Gastroesophageal sphincter (tissue), 4 donors: ENCODE data around the gene SRSF9. TPM values are rescaled to one million over a fixed set of nuclear protein-coding genes. Genes with fewer than 3 reads are reported as not detected.
"Not testable (repeated sequence)": the region's sequence is repeated elsewhere in the genome, so short reads cannot be mapped to it uniquely, and the experiment has no call there.

Experiments used
- ATAC-seq: fragments of 150-250 bp; one replicate; pipeline ENCODE4 v1.9.1; 2016; ENCODE audit warnings: mild to moderate bottlenecking, moderate library complexity
- H3K27ac ChIP-seq, 4 donors: fragments of 200-600 bp; sonication (generic) in 3 of 4; 1 replicate in 3 of 4; 2 replicates in 1 of 4; pipeline ENCODE4 v1.5.1; 2016 to 2019
- H3K27me3 ChIP-seq: fragments of 200-600 bp; sonication (generic); one replicate; pipeline ENCODE4 v1.5.1; 2019
- H3K36me3 ChIP-seq, 2 donors: fragments of 200-600 bp; sonication (generic); one replicate each; pipeline ENCODE4 v1.5.1; 2019; ENCODE audit warnings: control low read depth in 1 of 2
- H3K4me1 ChIP-seq, 3 donors: fragments of 200-600 bp; sonication (generic); 1 replicate in 2 of 3; 2 replicates in 1 of 3; pipeline ENCODE4 v1.5.1; 2016 to 2019; ENCODE audit warnings: control low read depth in 2 of 3
- H3K4me3 ChIP-seq, 2 donors: fragments of 200-600 bp; sonication (generic); one replicate each; pipeline ENCODE4 v1.5.1; 2019; ENCODE audit warnings: mild to moderate bottlenecking in 1 of 2, moderate library complexity in 1 of 2
- H3K9me3 ChIP-seq, 3 donors: fragments of 200-600 bp; sonication (generic); one replicate each; pipeline ENCODE4 v1.5.1; 2017 to 2019; ENCODE audit warnings: control low read depth in 2 of 3
- EP300 ChIP-seq: sonication (generic); formaldehyde crosslinking; IDR thresholded peaks from one replicate; pipeline ENCODE4 v1.6.1; 2017; ENCODE audit warnings: antibody characterized with exemption, mild to moderate bottlenecking
- POLR2A ChIP-seq, 2 donors: fragments of 450-650 bp; IDR thresholded peaks; one replicate each; pipeline ENCODE4 v1.6.1; 2017; ENCODE audit warnings: antibody characterized with exemption in 2 of 2, mild to moderate bottlenecking in 2 of 2, moderate library complexity in 1 of 2
- POLR2AphosphoS5 ChIP-seq: sonication (generic); formaldehyde crosslinking; IDR thresholded peaks from one replicate; pipeline ENCODE4 v1.6.1; 2017; ENCODE audit warnings: antibody characterized with exemption
- WGBS, 2 donors: methylation state at CpG; one replicate each; pipeline ENCODE4 v1.1.5; 2018; ENCODE audit warnings: low coverage in 1 of 2; 5-methylcytosine and 5-hydroxymethylcytosine counted together
- total RNA-seq, 4 donors: library from RNA; depleted of rRNA; stranded (reverse); fragments of >200 nt; gene quantifications; one replicate each; pipeline ENCODE4 v1.1.0, GENCODE V29; 2016
- TF ChIP-seq, protein P1 (sequence below), 4 experiments: fragments of 200-600 bp in 2 of 4; fragments of 450-650 bp in 2 of 4; sonication (generic) in 1 of 4; IDR thresholded peaks; one replicate each; pipeline ENCODE4 v1.5.1; 2017 to 2019; ENCODE audit warnings: antibody characterized with exemption in 4 of 4, mild to moderate bottlenecking in 2 of 4, moderate library complexity in 2 of 4

The SRSF9 gene
- total RNA-seq, 4 donors from 2014 or later, result 46.2 to 63.2 (median 49.3) TPM

DNA sequence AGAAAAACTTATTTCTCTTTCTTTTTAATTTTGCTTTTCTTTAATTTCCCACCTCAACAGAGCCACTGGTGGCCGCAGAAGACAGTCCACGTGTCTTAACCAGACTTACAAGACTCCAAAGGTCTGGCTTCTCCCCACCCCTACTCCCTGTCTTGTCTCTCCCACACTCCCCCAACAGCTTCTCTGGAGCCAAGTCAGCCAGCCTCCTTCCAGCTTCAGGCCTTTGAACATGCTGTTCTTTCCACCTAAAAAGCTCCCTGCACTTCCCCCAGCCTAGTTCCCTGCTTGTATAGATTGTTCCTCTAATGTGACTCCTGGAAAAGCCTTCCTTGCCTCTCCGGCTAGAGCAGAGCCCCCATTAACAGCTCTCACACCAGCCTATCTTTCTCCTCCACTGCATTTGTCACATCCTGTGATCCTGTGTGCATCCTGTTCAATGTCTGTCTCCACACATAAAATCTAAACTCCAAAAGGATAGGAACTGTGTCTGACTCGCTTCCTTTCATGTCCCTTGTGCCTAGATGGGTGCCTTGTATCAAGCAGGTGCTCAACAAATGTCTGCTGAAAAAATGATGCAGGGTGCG, 18.6 kb upstream of the SRSF9 start:
- H3K36me3 ChIP-seq, result peaks cover 0 to 26% of the 10 kb centered on the region in 2 donors
- no peak for ATAC-seq
- H3K9me3 ChIP-seq, result no peaks in the 10 kb centered on the region
- 60 to 69% methylated on average over 4 of the region's 5 CpGs for WGBS, 2 donors
- peak overlapping the region in 1 of 4 donors; percentile 33 for H3K27ac ChIP-seq
- no peak for TF ChIP-seq POLR2AphosphoS5
- H3K4me3 ChIP-seq, result no peak overlapping the region
- H3K27me3 ChIP-seq, result no peaks in the 10 kb centered on the region
- H3K4me1 ChIP-seq, result no peaks in the 10 kb centered on the region

DNA sequence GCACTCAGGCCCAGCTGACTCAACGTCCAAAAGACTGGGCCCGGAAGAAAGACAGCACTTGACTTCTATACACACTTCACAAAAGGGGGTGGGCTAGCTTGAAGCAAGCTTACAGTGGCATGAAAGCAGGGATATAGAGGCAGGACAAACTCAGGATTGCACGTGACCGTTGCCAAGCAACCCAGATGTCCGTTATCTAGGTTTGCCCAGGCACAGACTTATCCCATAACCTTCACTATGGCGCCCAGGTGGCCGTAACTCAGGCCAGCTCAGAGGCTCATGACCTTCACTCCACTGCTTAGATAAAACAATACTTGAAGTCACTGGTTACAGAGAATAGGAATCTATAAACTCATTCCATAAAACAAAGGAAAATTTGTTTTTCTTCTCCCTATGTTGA, 18.0 kb upstream of the SRSF9 start:
- not testable (repeated sequence) for H3K4me3 ChIP-seq, H3K27me3 ChIP-seq, ATAC-seq, H3K27ac ChIP-seq, H3K4me1 ChIP-seq, H3K9me3 ChIP-seq
- peaks cover 0 to 30% of the 10 kb centered on the region in 2 donors for H3K36me3 ChIP-seq
- WGBS, 2 donors, result 60 to 94% methylated on average over 5 to 6 of the region's 7 CpGs

DNA sequence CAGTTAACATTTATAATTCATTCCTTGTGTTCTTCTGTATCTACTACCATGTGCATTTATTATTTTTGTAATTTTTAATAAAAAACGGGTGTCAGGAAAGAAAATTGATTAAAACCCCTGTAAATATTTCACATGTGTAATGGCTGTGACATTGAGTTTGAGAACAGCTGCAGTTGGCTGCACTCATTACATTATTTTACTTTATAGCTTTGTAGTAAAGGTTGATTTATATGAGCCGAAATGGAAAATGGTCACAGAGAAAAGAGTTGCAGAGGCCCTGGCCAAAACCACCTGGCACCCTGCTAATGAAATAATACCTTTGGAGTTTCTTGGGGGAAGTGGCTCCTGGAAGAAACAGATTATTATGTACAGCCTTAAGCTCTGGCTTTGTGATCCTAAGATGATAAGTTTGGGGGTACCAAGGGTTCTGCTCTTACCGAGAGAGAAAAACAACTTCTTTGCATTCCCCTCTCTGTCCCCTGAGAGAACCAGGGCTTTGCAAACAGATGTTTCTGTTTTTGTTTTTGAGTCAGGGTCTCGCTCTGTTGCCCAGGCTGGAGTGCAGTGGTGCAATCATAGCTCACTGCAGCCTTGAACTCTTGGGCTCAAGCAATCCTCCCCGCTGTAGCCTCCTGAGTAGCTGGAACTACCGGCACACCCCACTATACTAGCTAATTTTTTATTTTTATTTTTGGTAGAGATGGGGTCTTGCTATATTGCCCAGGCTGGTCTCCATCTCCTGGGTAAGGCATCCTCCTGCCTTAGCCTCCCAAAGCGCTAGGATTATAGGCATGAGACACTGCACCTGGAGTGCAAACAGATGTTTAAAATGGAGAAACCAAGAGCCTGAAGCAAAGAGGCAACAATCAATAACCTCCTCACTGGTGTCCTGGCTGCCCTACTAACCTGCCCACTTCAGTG, 16.7 kb upstream of the SRSF9 start:
- Histone ChIP-seq H3K27ac (no peak overlapping the region), H3K27me3 (no peaks in the 10 kb centered on the region), H3K9me3 (no peaks in the 10 kb centered on the region), H3K4me3 (no peak overlapping the region), H3K36me3 (peaks cover 0 to 30% of the 10 kb centered on the region in 2 donors), H3K4me1 (no peaks in the 10 kb centered on the region)
- ATAC-seq, result no peak
- 83 to 92% methylated on average over 5 to 6 of the region's 7 CpGs for WGBS, 2 donors
- no peak for TF ChIP-seq POLR2AphosphoS5
- TF ChIP-seq, protein P1, sequence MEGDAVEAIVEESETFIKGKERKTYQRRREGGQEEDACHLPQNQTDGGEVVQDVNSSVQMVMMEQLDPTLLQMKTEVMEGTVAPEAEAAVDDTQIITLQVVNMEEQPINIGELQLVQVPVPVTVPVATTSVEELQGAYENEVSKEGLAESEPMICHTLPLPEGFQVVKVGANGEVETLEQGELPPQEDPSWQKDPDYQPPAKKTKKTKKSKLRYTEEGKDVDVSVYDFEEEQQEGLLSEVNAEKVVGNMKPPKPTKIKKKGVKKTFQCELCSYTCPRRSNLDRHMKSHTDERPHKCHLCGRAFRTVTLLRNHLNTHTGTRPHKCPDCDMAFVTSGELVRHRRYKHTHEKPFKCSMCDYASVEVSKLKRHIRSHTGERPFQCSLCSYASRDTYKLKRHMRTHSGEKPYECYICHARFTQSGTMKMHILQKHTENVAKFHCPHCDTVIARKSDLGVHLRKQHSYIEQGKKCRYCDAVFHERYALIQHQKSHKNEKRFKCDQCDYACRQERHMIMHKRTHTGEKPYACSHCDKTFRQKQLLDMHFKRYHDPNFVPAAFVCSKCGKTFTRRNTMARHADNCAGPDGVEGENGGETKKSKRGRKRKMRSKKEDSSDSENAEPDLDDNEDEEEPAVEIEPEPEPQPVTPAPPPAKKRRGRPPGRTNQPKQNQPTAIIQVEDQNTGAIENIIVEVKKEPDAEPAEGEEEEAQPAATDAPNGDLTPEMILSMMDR (IDR thresholded peaks at IDR 0.05), result no peak
- no peak for TF ChIP-seq POLR2A (IDR thresholded peaks at IDR 0.05)
- no peak for TF ChIP-seq EP300

DNA sequence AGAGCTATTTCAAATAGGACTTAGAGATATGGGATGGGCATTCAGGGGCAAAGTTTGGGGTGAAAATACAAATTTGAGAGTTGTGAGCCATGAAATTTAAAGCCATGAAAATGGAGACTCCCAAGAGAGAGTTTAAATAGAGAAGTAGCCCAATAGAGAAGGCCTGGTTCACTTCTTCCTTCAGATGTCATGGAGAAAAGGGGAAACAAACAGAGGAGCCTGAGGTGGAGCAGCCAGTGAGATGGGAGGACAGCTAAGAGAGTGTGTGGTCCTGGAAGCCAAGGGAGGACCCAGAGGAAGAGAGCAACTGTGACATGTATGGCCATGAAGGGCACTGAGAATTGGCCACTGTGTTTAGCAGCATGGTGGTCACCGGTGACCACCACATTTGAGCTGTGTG, 14.1 kb upstream of the SRSF9 start:
- no peaks in the 10 kb centered on the region for H3K9me3 ChIP-seq
- no peak for ATAC-seq
- peaks cover 0 to 21% of the 10 kb centered on the region in 2 donors for H3K36me3 ChIP-seq
- no peak overlapping the region for H3K4me3 ChIP-seq
- 80 to 89% methylated on average over 1 of the region's 1 CpG for WGBS, 2 donors
- no peaks in the 10 kb centered on the region for H3K27me3 ChIP-seq
- no peaks in the 10 kb centered on the region for H3K4me1 ChIP-seq
- H3K27ac ChIP-seq, result no peak overlapping the region
- TF ChIP-seq POLR2A (IDR thresholded peaks at IDR 0.05), result no peak
- no peak for TF ChIP-seq POLR2AphosphoS5
- TF ChIP-seq, protein P1 (IDR thresholded peaks at IDR 0.05), result no peak
- no peak for TF ChIP-seq EP300

DNA sequence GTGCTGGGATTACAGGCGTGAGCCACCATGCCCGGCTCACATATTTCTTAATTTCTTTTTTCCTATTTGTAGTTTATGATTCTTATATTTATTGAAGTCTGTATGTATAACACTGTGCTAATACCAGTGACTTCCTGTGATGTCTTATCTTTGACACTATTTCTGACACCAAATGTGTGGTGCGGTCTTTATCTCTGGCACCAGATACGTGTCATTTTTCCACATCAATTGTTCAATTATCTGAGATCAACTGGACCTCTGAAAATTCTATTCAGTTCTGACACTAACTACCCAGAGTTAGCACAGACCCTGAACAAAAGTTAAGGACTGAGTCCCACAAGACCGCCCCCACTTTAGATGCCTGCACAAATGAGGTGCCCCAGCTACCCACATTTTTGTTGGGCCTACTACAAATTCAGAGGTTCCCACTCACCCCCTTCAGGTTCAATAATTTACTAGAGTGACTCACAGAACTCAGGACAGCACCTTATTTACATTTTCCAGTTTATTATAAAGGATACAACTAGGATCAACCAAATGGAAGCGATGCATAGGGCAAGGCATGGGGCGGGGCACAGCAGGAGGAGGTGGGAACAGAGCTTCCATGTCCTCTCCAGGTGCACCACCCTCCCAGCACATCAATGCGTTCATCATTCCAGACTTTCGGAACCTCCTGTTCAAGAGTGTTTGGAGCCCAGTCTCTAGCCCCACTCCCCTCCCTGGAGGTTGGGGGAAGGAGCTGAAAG, 11.6 kb upstream of the SRSF9 start:
- Histone ChIP-seq H3K9me3 (no peaks in the 10 kb centered on the region), H3K27ac (no peak overlapping the region), H3K4me3 (no peak overlapping the region), H3K4me1 (no peaks in the 10 kb centered on the region), H3K36me3 (peaks cover 0 to 14% of the 10 kb centered on the region in 2 donors), H3K27me3 (no peaks in the 10 kb centered on the region)
- no peak for ATAC-seq
- TF ChIP-seq EP300, result no peak
- TF ChIP-seq POLR2AphosphoS5, result no peak
- TF ChIP-seq, protein P1 (IDR thresholded peaks at IDR 0.05), result no peak
- TF ChIP-seq POLR2A (IDR thresholded peaks at IDR 0.05), result no peak
- WGBS, 2 donors, result 93 to 94% methylated on average over 5 to 9 of the region's 9 CpGs
